Measurements from ENCODE around the gene FAM131A.

The FAM131A gene

DNA sequence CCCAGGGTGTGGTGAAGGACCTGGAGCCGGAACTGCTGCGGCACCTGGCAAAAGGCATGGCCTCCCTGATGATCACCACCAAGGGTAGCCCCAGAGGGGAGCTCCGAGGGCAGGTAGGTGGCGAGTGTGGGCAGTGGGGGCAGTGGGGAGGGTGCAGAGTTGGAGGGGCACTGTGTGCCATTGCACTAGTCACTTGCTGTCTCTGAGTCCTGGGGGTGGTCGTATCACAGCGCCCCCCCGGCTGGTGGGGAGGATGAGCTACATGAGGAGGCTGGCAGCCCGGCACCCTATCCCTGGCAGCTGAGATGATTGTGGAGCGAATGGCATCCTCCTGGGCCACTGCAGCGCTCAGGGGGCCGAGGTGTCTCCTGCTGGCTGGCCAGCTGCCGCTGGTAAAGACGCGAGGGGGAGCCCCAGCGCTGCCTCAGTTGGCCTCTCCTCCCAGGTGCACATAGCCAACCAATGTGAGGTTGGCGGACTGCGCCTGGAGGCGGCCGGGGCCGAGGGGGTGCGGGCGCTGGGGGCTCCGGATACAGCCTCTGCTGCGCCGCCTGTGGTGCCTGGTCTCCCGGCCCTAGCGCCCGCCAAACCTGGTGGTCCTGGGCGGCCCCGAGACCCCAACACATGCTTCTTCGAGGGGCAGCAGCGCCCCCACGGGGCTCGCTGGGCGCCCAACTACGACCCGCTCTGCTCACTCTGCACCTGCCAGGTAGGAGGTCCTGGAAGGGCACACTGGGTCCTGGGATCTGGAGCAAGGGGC, 48.8 kb downstream of the FAM131A start:
- TF ChIP-seq NFRKB (IDR thresholded peaks at IDR 0.05) (no peak), LEF1 (IDR thresholded peaks at IDR 0.05; ENCODE audit: borderline replicate concordance) (no peak)
- TF ChIP-seq, protein P1, sequence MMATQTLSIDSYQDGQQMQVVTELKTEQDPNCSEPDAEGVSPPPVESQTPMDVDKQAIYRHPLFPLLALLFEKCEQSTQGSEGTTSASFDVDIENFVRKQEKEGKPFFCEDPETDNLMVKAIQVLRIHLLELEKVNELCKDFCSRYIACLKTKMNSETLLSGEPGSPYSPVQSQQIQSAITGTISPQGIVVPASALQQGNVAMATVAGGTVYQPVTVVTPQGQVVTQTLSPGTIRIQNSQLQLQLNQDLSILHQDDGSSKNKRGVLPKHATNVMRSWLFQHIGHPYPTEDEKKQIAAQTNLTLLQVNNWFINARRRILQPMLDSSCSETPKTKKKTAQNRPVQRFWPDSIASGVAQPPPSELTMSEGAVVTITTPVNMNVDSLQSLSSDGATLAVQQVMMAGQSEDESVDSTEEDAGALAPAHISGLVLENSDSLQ (IDR thresholded peaks at IDR 0.05), result no peak
- ChIA-PET CTCF (no interaction called here), POLR2A (no interaction called here)
- no peak for DNase-seq (ENCODE audit: extremely low spot score)

DNA sequence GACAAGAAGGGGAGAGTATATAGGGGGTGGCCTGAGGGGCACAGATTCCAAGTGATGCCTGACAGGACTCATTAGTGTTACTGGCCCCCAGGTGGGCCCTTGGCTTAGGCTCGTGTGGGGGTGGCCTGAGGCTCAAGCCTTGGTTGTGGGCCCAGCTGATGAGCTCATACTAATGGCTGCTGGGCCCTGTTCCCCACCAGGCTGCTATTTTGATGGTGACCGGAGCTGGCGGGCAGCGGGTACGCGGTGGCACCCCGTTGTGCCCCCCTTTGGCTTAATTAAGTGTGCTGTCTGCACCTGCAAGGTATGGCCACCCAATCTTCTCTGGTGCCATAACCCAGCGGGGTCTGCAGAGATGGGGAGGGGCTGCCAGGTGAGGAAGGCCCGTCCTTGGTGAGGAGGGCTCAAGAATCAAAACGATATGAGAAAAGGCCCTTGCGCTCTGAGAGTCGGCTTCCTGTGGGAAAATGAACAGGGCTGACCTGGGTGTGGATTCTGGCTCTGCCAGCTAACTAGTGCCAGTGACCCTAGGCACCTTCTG, 49.8 kb downstream of the FAM131A start:
- ChIA-PET POLR2A (no interaction called here), CTCF (no interaction called here)

DNA sequence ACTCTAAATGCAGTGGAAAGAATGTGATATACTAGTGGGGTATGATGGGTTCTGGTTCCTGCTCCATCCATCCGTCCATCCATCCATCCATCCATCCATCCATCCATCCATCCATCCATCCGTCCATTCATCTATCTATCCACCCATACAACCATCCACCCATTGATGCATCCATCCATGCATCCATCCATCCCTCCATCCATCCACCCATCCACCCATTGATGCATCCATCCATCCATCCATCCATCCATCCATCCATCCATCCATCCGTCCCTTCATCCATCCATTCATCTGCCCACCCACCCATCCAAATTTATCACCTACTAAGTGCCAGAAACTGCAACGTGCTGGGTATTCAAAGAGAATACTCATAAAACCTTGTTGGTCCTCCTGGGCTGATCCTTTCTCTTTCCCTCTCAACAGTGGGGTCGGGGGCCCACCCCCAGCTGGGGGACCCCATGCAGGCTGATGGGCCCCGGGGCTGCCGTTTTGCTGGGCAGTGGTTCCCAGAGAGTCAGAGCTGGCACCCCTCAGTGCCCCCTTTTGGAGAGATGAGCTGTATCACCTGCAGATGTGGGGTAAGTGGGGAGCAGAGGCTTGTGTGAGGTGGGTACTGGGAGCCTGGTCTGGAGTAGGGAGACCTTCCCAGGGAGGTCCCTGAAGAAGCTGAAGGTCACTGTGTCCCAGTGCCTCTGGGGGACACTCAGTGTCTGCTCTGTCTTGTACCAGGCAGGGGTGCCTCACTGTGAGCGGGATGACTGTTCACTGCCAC, 51.0 kb downstream of the FAM131A start:
- DNase-seq (ENCODE audit: extremely low spot score), result no peak
- TF ChIP-seq HDGF (IDR thresholded peaks at IDR 0.05; ENCODE audit: borderline replicate concordance) (no peak), ELF4 (IDR thresholded peaks at IDR 0.05) (no peak), FOXA1 (IDR thresholded peaks at IDR 0.05) (no peak), L3MBTL2 (conservative IDR thresholded peaks at IDR 0.05) (no peak), SUZ12 (IDR thresholded peaks at IDR 0.05) (no peak), CTBP1 (IDR thresholded peaks at IDR 0.05; ENCODE audit: borderline replicate concordance) (no peak), ZNF384 (IDR thresholded peaks at IDR 0.05) (no peak), LEF1 (IDR thresholded peaks at IDR 0.05; ENCODE audit: borderline replicate concordance) (no peak), FOXK2 (IDR thresholded peaks at IDR 0.05) (no peak), ARNT (IDR thresholded peaks at IDR 0.05) (no peak), NFRKB (IDR thresholded peaks at IDR 0.05) (no peak), BHLHE40 (IDR thresholded peaks at IDR 0.05; ENCODE audit: borderline replicate concordance) (no peak)
- TF ChIP-seq, protein P1 (IDR thresholded peaks at IDR 0.05), result no peak
- ChIA-PET CTCF (no interaction called here), POLR2A (no interaction called here)

More for the DNA sequence above, 49.8 kb downstream of the FAM131A start:
- DNase-seq (ENCODE audit: extremely low spot score), result no peak
- TF ChIP-seq BHLHE40 (IDR thresholded peaks at IDR 0.05; ENCODE audit: borderline replicate concordance) (no peak), NFRKB (IDR thresholded peaks at IDR 0.05) (no peak), HDGF (IDR thresholded peaks at IDR 0.05; ENCODE audit: borderline replicate concordance) (no peak), FOXM1 (IDR thresholded peaks at IDR 0.05; ENCODE audit: borderline replicate concordance) (no peak)

DNA sequence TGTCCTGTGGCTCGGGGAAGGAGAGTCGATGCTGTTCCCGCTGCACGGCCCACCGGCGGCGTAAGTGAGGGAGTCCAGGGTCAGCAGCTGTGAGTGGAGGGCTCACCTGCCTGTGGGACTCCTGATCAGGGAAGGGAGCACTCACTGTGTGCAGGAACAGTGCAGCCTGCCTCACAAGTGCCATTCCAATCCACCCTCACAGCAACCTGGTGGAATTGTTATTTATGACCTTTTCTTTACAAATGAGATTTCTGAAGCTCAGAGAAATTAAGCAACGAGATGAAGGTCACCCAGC, 51.5 kb downstream of the FAM131A start:
- DNase-seq (ENCODE audit: extremely low spot score), result no peak
- CTCF ChIA-PET, result no interaction called here
- no peak for TF ChIP-seq TARDBP (IDR thresholded peaks at IDR 0.05)
- TF ChIP-seq SP1 (IDR thresholded peaks at IDR 0.05), result no peak
- TF ChIP-seq CTBP1 (IDR thresholded peaks at IDR 0.05; ENCODE audit: borderline replicate concordance), result no peak
- no peak for TF ChIP-seq FOXK2 (IDR thresholded peaks at IDR 0.05)
- no peak for TF ChIP-seq HDGF (IDR thresholded peaks at IDR 0.05; ENCODE audit: borderline replicate concordance)
- TF ChIP-seq ARNT (IDR thresholded peaks at IDR 0.05), result no peak
- no peak for TF ChIP-seq SUZ12 (IDR thresholded peaks at IDR 0.05)
- TF ChIP-seq FOXA1 (IDR thresholded peaks at IDR 0.05), result no peak
- no peak for TF ChIP-seq BHLHE40 (IDR thresholded peaks at IDR 0.05; ENCODE audit: borderline replicate concordance)
- no peak for TF ChIP-seq L3MBTL2 (conservative IDR thresholded peaks at IDR 0.05)
- no peak for TF ChIP-seq ELF4 (IDR thresholded peaks at IDR 0.05)
- TF ChIP-seq, protein P1 (IDR thresholded peaks at IDR 0.05), result no peak
- TF ChIP-seq FOXM1 (IDR thresholded peaks at IDR 0.05; ENCODE audit: borderline replicate concordance), result no peak
- TF ChIP-seq NFRKB (IDR thresholded peaks at IDR 0.05), result no peak
- no peak for TF ChIP-seq ZNF384 (IDR thresholded peaks at IDR 0.05)
- POLR2A ChIA-PET, result no interaction called here

DNA sequence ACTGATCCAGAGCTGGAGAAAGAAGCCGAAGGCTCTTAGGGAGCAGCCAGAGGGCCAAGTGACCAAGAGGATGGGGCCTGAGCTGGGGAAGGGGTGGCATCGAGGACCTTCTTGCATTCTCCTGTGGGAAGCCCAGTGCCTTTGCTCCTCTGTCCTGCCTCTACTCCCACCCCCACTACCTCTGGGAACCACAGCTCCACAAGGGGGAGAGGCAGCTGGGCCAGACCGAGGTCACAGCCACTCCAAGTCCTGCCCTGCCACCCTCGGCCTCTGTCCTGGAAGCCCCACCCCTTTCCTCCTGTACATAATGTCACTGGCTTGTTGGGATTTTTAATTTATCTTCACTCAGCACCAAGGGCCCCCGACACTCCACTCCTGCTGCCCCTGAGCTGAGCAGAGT, 52.0 kb downstream of the FAM131A start:
- TF ChIP-seq FOXA1 (IDR thresholded peaks at IDR 0.05), result no peak
- TF ChIP-seq BHLHE40 (IDR thresholded peaks at IDR 0.05; ENCODE audit: borderline replicate concordance), result no peak
- no peak for TF ChIP-seq FOXM1 (IDR thresholded peaks at IDR 0.05; ENCODE audit: borderline replicate concordance)
- TF ChIP-seq, protein P1 (IDR thresholded peaks at IDR 0.05), result no peak
- TF ChIP-seq HDGF (IDR thresholded peaks at IDR 0.05; ENCODE audit: borderline replicate concordance), result no peak
- no peak for TF ChIP-seq L3MBTL2 (conservative IDR thresholded peaks at IDR 0.05)
- no peak for TF ChIP-seq ARNT (IDR thresholded peaks at IDR 0.05)
- no peak for TF ChIP-seq TARDBP (IDR thresholded peaks at IDR 0.05)
- TF ChIP-seq NFRKB (IDR thresholded peaks at IDR 0.05), result no peak
- no peak for TF ChIP-seq FOXK2 (IDR thresholded peaks at IDR 0.05)
- TF ChIP-seq ZNF384 (IDR thresholded peaks at IDR 0.05), result no peak
- no peak for TF ChIP-seq LEF1 (IDR thresholded peaks at IDR 0.05; ENCODE audit: borderline replicate concordance)
- no peak for TF ChIP-seq ELF4 (IDR thresholded peaks at IDR 0.05)
- TF ChIP-seq CTBP1 (IDR thresholded peaks at IDR 0.05; ENCODE audit: borderline replicate concordance), result no peak
- TF ChIP-seq SUZ12 (IDR thresholded peaks at IDR 0.05), result no peak
- TF ChIP-seq SP1 (IDR thresholded peaks at IDR 0.05), result no peak
- ChIA-PET POLR2A (no interaction called here), CTCF (no interaction called here)
- DNase-seq (ENCODE audit: extremely low spot score), result no peak
